ENCODE results near the gene USH2A. TPM values are rescaled to one million over a fixed set of nuclear protein-coding genes. Genes with fewer than 3 reads are reported as not detected.

USH2A gene
- polyA plus RNA-seq, 3 donors: not detected

DNA sequence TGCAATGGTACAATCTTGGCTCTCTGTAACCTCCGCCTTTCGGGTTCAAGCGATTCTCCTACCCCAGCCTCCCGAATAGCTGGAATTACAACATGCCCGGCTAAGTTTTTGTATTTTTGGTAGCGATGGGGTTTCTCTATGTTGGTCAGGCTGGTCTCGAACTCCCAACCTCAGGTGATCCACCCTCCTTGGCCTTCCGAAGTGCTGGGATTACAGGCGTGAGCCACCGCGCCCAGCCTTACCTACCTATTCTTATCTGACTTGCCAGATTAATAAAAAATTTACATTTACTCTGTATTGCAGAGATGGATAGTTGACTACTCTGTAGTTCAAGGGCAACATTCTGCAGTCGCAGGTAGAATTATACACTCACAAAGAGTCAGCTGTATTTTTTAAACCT lies 496.6 kb downstream of the USH2A start:
- no peaks in the 10 kb centered on the region for H3K4me1 ChIP-seq (ENCODE audit: control insufficient read depth in 1 of 2, insufficient read depth in 2 of 2, low read length in 2 of 2)
- no peaks in the 10 kb centered on the region for H3K9me3 ChIP-seq (replicated peaks in 1 of 2; ENCODE audit: control insufficient read depth in 1 of 2, insufficient read depth in 1 of 2, low read length in 2 of 2)
- no peak overlapping the region for H3K4me3 ChIP-seq (replicated peaks in 1 of 3; ENCODE audit: low read depth in 2 of 3, low read length in 3 of 3)
- H2AFZ ChIP-seq (ENCODE audit: insufficient read depth, low read depth, low read length, poor library complexity, severe bottlenecking): no peak overlapping the region
- H3K9ac ChIP-seq (ENCODE audit: insufficient read depth, low read length, poor library complexity, severe bottlenecking): no peak overlapping the region
- no peaks in the 10 kb centered on the region for H3K36me3 ChIP-seq (replicated peaks in 1 of 2; ENCODE audit: control insufficient read depth in 1 of 2, insufficient read depth in 2 of 2, low read length in 2 of 2)
- no peaks in the 10 kb centered on the region for H3K27me3 ChIP-seq (ENCODE audit: control insufficient read depth in 2 of 2, insufficient read depth in 2 of 2, low read length in 2 of 2)
- Mint-ChIP-seq H3K4me1 (no peaks in the 10 kb centered on the region), H3K27me3 (ENCODE audit: low read depth in 3 of 3) (peaks cover 0 to 2% (median 2%) of the 10 kb centered on the region in 3 donors), H3K9me3 (peaks cover 0 to 2% (median 0%) of the 10 kb centered on the region in 7 donors), H3K27ac (no peak overlapping the region), H3K36me3 (no peaks in the 10 kb centered on the region), H3K4me3 (no peak overlapping the region)
- no peak overlapping the region for H3K4me2 ChIP-seq (replicated peaks; ENCODE audit: extremely low read depth, low read length, poor library complexity, severe bottlenecking)
- no peaks in the 10 kb centered on the region for H3K79me2 ChIP-seq (ENCODE audit: insufficient read depth, low read length)
- TF ChIP-seq, protein P1, sequence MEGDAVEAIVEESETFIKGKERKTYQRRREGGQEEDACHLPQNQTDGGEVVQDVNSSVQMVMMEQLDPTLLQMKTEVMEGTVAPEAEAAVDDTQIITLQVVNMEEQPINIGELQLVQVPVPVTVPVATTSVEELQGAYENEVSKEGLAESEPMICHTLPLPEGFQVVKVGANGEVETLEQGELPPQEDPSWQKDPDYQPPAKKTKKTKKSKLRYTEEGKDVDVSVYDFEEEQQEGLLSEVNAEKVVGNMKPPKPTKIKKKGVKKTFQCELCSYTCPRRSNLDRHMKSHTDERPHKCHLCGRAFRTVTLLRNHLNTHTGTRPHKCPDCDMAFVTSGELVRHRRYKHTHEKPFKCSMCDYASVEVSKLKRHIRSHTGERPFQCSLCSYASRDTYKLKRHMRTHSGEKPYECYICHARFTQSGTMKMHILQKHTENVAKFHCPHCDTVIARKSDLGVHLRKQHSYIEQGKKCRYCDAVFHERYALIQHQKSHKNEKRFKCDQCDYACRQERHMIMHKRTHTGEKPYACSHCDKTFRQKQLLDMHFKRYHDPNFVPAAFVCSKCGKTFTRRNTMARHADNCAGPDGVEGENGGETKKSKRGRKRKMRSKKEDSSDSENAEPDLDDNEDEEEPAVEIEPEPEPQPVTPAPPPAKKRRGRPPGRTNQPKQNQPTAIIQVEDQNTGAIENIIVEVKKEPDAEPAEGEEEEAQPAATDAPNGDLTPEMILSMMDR (IDR thresholded peaks at IDR 0.05): no peak
- no peak overlapping the region for H3K27ac ChIP-seq (ENCODE audit: low read depth in 1 of 2, low read length in 2 of 2)
- H4K20me1 ChIP-seq (ENCODE audit: insufficient read depth, low read length): no peaks in the 10 kb centered on the region
- no CpG with 5 or more reads among the region's 12 CpGs for WGBS (ENCODE audit: insufficient coverage)
- DNase-seq: no peak
- intact Hi-C loops (cut with micrococcal nuclease): no loop called here

DNA sequence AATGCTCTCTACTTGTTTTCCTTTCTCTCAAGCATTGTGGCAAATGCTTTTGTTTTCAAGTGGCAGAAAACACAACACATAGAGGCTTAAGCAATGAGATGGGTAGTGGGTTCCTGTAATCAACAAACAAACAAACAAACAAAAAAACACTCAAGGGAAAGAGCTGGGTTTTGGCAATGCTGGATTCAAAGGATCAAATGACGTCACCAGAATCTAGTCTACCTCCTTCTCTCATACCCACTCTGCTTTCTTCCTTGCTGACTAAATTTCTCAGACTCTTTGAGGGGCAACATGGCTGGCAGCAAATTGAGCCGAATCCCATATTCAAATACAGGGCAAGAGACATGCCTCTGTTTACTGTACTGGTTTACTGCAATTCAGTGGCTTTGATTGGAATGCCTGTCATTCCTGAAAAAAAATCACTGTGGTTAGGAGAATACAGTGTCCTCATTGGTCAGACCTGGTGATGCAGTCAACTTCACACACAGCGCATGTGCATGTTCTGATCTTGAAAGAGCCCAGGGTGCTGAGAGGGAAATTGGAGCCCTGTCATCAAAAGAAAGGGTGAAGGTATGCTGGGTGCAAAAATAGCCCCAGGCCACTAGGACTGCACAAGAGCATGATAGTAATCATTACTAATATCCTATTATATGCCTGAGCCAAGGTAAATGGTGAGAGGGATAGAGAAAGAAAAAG lies 500.0 kb downstream of the USH2A start:
- H3K36me3 ChIP-seq (replicated peaks in 1 of 2; ENCODE audit: control insufficient read depth in 1 of 2, insufficient read depth in 2 of 2, low read length in 2 of 2): no peaks in the 10 kb centered on the region
- no peaks in the 10 kb centered on the region for H3K27me3 ChIP-seq (ENCODE audit: control insufficient read depth in 2 of 2, insufficient read depth in 2 of 2, low read length in 2 of 2)
- no peak for DNase-seq
- no peaks in the 10 kb centered on the region for H3K4me1 ChIP-seq (ENCODE audit: control insufficient read depth in 1 of 2, insufficient read depth in 2 of 2, low read length in 2 of 2)
- Mint-ChIP-seq H3K4me1 (no peaks in the 10 kb centered on the region), H3K36me3 (no peaks in the 10 kb centered on the region), H3K9me3 (peaks cover 0 to 2% (median 0%) of the 10 kb centered on the region in 7 donors), H3K27me3 (ENCODE audit: low read depth in 3 of 3) (peaks cover 0 to 2% (median 2%) of the 10 kb centered on the region in 3 donors), H3K4me3 (no peak overlapping the region), H3K27ac (no peak overlapping the region)
- TF ChIP-seq, protein P1 (IDR thresholded peaks at IDR 0.05): no peak
- no peaks in the 10 kb centered on the region for H4K20me1 ChIP-seq (ENCODE audit: insufficient read depth, low read length)
- H3K9ac ChIP-seq (ENCODE audit: insufficient read depth, low read length, poor library complexity, severe bottlenecking): no peak overlapping the region
- WGBS (ENCODE audit: insufficient coverage): 43% methylated on average over 1 of the region's 3 CpGs
- H3K79me2 ChIP-seq (ENCODE audit: insufficient read depth, low read length): no peaks in the 10 kb centered on the region
- no peaks in the 10 kb centered on the region for H3K9me3 ChIP-seq (replicated peaks in 1 of 2; ENCODE audit: control insufficient read depth in 1 of 2, insufficient read depth in 1 of 2, low read length in 2 of 2)
- intact Hi-C loops (cut with micrococcal nuclease): no loop called here
- no peak overlapping the region for H2AFZ ChIP-seq (ENCODE audit: insufficient read depth, low read depth, low read length, poor library complexity, severe bottlenecking)
- H3K4me3 ChIP-seq (replicated peaks in 1 of 3; ENCODE audit: low read depth in 2 of 3, low read length in 3 of 3): no peak overlapping the region
- no peak overlapping the region for H3K4me2 ChIP-seq (replicated peaks; ENCODE audit: extremely low read depth, low read length, poor library complexity, severe bottlenecking)
- H3K27ac ChIP-seq (ENCODE audit: low read depth in 1 of 2, low read length in 2 of 2): no peak overlapping the region
